Stimulated activated memory B cell treated with anti-CD40 and anti-IgM and Interleukin-4, amounts not matched to agents 10 μg/mL and 1 μg/mL and 100 μg/mL, for 72 hours (primary cell): ENCODE data around the gene NUPR2.
"Not testable (repeated sequence)": the region's sequence is repeated elsewhere in the genome, so short reads cannot be mapped to it uniquely, and the experiment has no call there.

Experiments
- ATAC-seq: fragments of 150-1000 bp; cut with Tn5 transposase; 2 replicates; pipeline ENCODE4 v1.10.0; 2021
- H3K27ac Mint-ChIP-seq: one replicate; pipeline ENCODE4 v1.8.0; 2022; ENCODE audit warnings: mild to moderate bottlenecking, mixed read lengths
- H3K27me3 Mint-ChIP-seq: one replicate; pipeline ENCODE4 v1.8.0; 2022; ENCODE audit warnings: mixed read lengths
- H3K36me3 Mint-ChIP-seq: one replicate; pipeline ENCODE4 v1.8.0; 2022; ENCODE audit warnings: mixed read lengths
- H3K4me1 Mint-ChIP-seq: one replicate; pipeline ENCODE4 v1.8.0; 2022; ENCODE audit warnings: mixed read lengths
- H3K4me3 Mint-ChIP-seq: one replicate; pipeline ENCODE4 v1.8.0; 2022; ENCODE audit warnings: mild to moderate bottlenecking, moderate library complexity, mixed read lengths
- H3K9me3 Mint-ChIP-seq: one replicate; pipeline ENCODE4 v1.8.0; 2022; ENCODE audit warnings: mixed read lengths

NUPR2 gene

DNA sequence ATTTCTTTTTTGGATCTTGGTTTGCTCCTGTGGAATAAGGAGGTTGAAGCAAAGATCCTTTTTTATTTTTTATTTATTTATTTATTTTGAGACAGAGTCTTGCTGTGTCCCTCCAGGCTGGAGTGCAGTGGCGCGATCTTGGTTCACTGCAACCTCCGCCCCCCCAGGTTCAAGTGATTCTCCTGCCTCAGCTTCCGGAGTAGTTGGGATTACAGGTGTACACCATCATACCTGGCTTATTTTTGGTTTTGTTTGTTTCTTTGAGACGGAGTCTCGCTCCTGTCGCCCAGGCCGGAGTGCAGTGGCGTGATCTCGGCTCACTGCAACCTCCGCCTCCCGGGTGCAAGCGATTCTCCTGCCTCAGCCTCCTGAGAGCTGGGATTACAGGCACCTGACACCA lies 49.8 kb downstream of the NUPR2 start:
- Mint-ChIP-seq H3K4me1 (peaks cover 35% of the 10 kb centered on the region), H3K36me3 (peaks cover 40% of the 10 kb centered on the region)
- H3K27ac Mint-ChIP-seq, ATAC-seq, H3K9me3 Mint-ChIP-seq, H3K27me3 Mint-ChIP-seq, H3K4me3 Mint-ChIP-seq: not testable (repeated sequence)
